IPS-18a (cell line): Measurements from ENCODE around the gene TBRG1.
"Not testable (repeated sequence)": the region's sequence is repeated elsewhere in the genome, so short reads cannot be mapped to it uniquely, and the experiment has no call there.

Experiments
- H3K27ac ChIP-seq: one replicate; pipeline ENCODE4 v1.5.1; 2013; ENCODE audit warnings: low read length
- H3K27me3 ChIP-seq: one replicate; pipeline ENCODE4 v1.6.1; 2013; ENCODE audit warnings: mild to moderate bottlenecking, low read length; ENCODE audit not compliant: control insufficient read depth, insufficient read depth
- H3K36me3 ChIP-seq: one replicate; pipeline ENCODE4 v1.6.1; 2013; ENCODE audit warnings: low read depth, low read length; ENCODE audit not compliant: control insufficient read depth
- H3K4me1 ChIP-seq: one replicate; pipeline ENCODE4 v1.6.1; 2013; ENCODE audit warnings: low read depth, low read length; ENCODE audit not compliant: control insufficient read depth
- H3K4me3 ChIP-seq: one replicate; pipeline ENCODE4 v1.5.1; 2013; ENCODE audit warnings: low read length
- H3K9ac ChIP-seq: one replicate; pipeline ENCODE4 v1.6.1; 2013; ENCODE audit warnings: mild to moderate bottlenecking, low read length, moderate library complexity
- H3K9me3 ChIP-seq: one replicate; pipeline ENCODE4 v1.6.1; 2013; ENCODE audit warnings: low read depth, low read length; ENCODE audit not compliant: control insufficient read depth

TBRG1 gene

DNA sequence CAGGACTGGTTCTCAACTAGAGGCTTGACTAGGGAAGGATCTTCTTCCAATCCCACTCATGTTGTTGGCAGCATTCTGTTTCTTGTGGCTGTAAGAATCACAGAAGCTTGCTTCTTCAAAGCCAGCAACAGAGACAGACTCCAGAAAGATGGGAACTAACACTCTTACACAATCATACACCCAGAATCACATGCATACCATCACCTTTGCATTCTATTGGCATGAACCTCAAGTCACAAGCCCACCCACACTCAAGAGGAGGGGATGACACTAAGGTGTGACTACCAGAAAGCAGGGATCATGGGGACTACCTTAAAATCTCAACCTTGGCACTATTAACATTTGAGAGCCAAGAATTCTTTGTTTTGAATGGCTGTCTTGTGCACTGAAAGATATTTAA is 25.0 kb upstream of the TBRG1 start:
- no peak overlapping the region for H3K4me3 ChIP-seq
- H3K4me1 ChIP-seq, result peaks cover 6% of the 10 kb centered on the region
- no peaks in the 10 kb centered on the region for H3K27me3 ChIP-seq
- no peaks in the 10 kb centered on the region for H3K9me3 ChIP-seq
- no peak overlapping the region for H3K27ac ChIP-seq
- H3K9ac ChIP-seq, result no peak overlapping the region
- no peaks in the 10 kb centered on the region for H3K36me3 ChIP-seq

GRCh38 chr11:124600621-124601320 is 21.9 kb upstream of the TBRG1 start:
- no peak overlapping the region for H3K27ac ChIP-seq
- no peaks in the 10 kb centered on the region for H3K27me3 ChIP-seq
- H3K9me3 ChIP-seq, result no peaks in the 10 kb centered on the region
- peaks cover 6% of the 10 kb centered on the region for H3K4me1 ChIP-seq
- H3K9ac ChIP-seq, result no peak overlapping the region
- H3K36me3 ChIP-seq, result no peaks in the 10 kb centered on the region
- H3K4me3 ChIP-seq, result no peak overlapping the region

- no peaks in the 10 kb centered on the region for H3K9me3 ChIP-seq
- H3K36me3 ChIP-seq, result no peaks in the 10 kb centered on the region
- no peak overlapping the region for H3K9ac ChIP-seq
- H3K27me3 ChIP-seq, result no peaks in the 10 kb centered on the region
- no peak overlapping the region for H3K27ac ChIP-seq
- H3K4me1 ChIP-seq, result peaks cover 6% of the 10 kb centered on the region
- no peak overlapping the region for H3K4me3 ChIP-seq
Observed at GRCh38 chr11:124602193-124602592, 20.5 kb upstream of the TBRG1 start.

GRCh38 chr11:124602723-124603122 is 19.9 kb upstream of the TBRG1 start:
- not testable (repeated sequence) for H3K27me3 ChIP-seq, H3K4me3 ChIP-seq, H3K9ac ChIP-seq, H3K27ac ChIP-seq, H3K36me3 ChIP-seq, H3K4me1 ChIP-seq, H3K9me3 ChIP-seq

DNA sequence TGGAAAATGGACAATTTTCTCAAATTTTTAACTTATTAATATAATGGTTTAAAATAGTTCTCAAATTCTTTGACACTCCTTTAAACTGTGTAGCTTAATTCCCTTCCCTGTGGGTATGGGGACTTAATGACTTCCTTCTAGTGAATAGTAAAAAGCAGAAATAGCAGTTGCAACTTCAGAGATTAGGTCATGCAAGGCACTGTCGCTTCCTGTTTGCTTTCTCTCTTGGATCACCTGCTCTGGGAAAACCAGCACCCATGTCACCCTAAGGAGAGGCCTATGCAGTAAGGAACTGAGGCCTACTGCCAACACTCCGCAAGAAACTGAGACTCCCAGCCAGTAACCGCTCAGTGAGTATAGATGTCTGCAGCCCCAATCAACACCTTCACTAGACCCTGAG is 16.9 kb upstream of the TBRG1 start:
- peaks cover 5% of the 10 kb centered on the region for H3K4me1 ChIP-seq
- no peak overlapping the region for H3K4me3 ChIP-seq
- no peaks in the 10 kb centered on the region for H3K27me3 ChIP-seq
- no peaks in the 10 kb centered on the region for H3K36me3 ChIP-seq
- no peaks in the 10 kb centered on the region for H3K9me3 ChIP-seq
- H3K9ac ChIP-seq, result no peak overlapping the region
- no peak overlapping the region for H3K27ac ChIP-seq

GRCh38 chr11:124608147-124608546 is 14.5 kb upstream of the TBRG1 start:
- Histone ChIP-seq H3K9me3 (no peaks in the 10 kb centered on the region), H3K27ac (no peak overlapping the region), H3K9ac (no peak overlapping the region), H3K4me1 (no peaks in the 10 kb centered on the region), H3K27me3 (no peaks in the 10 kb centered on the region), H3K4me3 (no peak overlapping the region), H3K36me3 (no peaks in the 10 kb centered on the region)

GRCh38 chr11:124610295-124610694 is 12.4 kb upstream of the TBRG1 start:
- no peak overlapping the region for H3K9ac ChIP-seq
- H3K9me3 ChIP-seq, result no peaks in the 10 kb centered on the region
- H3K36me3 ChIP-seq, result no peaks in the 10 kb centered on the region
- no peak overlapping the region for H3K27ac ChIP-seq
- no peak overlapping the region for H3K4me3 ChIP-seq
- H3K4me1 ChIP-seq, result no peaks in the 10 kb centered on the region
- H3K27me3 ChIP-seq, result no peaks in the 10 kb centered on the region

GRCh38 chr11:124611064-124611463 is 11.6 kb upstream of the TBRG1 start, which contains the start of gene PANX3:
Gene PANX3 (plus strand): TSS chr11:124611428. CDS start chr11:124611557, 129 bp downstream.
- Histone ChIP-seq H3K9me3 (no peaks in the 10 kb centered on the region), H3K27ac (no peak within 1 kb of the TSS), H3K4me1 (no peaks in the 10 kb centered on the region), H3K9ac (no peak within 1 kb of the TSS), H3K36me3 (no peaks in the 10 kb centered on the region), H3K4me3 (no peak within 1 kb of the TSS), H3K27me3 (no peaks in the 10 kb centered on the region)

GRCh38 chr11:124612045-124612444 is 10.6 kb upstream of the TBRG1 start:
- Histone ChIP-seq H3K4me1 (no peaks in the 10 kb centered on the region), H3K9ac (no peak overlapping the region), H3K4me3 (no peak overlapping the region), H3K36me3 (no peaks in the 10 kb centered on the region), H3K27ac (no peak overlapping the region), H3K9me3 (no peaks in the 10 kb centered on the region), H3K27me3 (no peaks in the 10 kb centered on the region)

DNA sequence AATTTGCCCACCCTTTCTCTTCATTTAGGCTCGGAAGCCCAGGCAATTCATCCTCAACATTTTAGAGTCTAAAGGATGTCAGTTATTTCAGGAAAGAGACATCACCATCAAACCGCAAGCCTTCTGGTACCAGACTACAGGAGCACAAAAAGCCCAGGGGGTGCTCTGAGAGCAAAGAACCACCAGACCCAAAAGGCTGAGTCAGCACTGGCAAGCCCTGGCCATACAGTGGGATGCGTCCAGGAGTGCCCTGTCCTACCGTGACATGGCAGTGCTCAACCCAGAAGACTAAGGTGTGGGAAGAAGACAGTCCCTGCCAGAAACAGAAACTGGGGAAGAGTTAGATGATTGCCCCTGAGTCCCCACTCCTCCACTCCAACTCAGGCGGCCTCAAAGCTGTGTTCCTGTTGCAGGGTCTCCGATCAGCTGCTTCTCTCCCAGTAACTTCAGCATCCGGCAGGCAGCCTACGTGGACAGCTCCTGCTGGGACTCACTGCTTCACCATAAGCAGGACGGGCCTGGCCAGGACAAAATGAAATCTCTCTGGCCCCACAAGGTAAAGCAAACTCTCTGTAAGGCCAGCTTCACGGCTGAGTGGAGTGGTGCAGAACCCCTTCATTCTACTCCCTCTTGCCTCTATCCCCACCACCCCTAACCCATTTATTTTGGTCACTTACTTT is 10.0 kb upstream of the TBRG1 start:
- Histone ChIP-seq H3K27me3 (no peaks in the 10 kb centered on the region), H3K4me3 (no peak overlapping the region), H3K9me3 (no peaks in the 10 kb centered on the region), H3K9ac (no peak overlapping the region), H3K36me3 (no peaks in the 10 kb centered on the region), H3K27ac (no peak overlapping the region), H3K4me1 (no peaks in the 10 kb centered on the region)

DNA sequence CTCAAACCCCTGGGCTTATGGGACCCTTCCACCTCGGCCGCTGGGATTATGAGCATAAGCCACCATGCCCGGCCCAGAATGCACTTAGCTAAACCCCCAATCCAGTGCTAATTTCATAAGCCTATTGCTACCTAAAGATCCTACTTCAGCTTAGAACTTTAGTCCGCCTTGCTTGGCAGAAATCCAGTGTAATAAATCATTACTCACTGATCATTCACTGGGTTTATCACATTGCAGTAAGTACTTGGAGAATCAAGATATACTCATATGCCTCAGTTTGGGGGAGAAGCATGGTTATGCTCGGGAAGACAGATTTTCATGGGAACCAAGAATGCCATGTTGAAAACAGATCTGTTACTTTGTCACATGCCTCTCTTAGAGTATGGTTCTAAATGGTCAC is 3.8 kb upstream of the TBRG1 start:
- H3K9me3 ChIP-seq, result no peaks in the 10 kb centered on the region
- H3K27me3 ChIP-seq, result peaks cover 14% of the 10 kb centered on the region
- H3K27ac ChIP-seq, result no peak overlapping the region
- no peak overlapping the region for H3K9ac ChIP-seq
- H3K4me1 ChIP-seq, result peaks cover 4% of the 10 kb centered on the region
- no peak overlapping the region for H3K4me3 ChIP-seq
- no peaks in the 10 kb centered on the region for H3K36me3 ChIP-seq
